GM18498 (cell line): ENCODE measurements around the gene PHACTR1.

Experiments
- ATAC-seq: cut with Tn5 transposase; IDR thresholded peaks from one replicate; pipeline ENCODE4 v1.9.1; 2021; ENCODE audit warnings: mild to moderate bottlenecking, moderate library complexity; ENCODE audit not compliant: unreplicated experiment

Gene PHACTR1

DNA sequence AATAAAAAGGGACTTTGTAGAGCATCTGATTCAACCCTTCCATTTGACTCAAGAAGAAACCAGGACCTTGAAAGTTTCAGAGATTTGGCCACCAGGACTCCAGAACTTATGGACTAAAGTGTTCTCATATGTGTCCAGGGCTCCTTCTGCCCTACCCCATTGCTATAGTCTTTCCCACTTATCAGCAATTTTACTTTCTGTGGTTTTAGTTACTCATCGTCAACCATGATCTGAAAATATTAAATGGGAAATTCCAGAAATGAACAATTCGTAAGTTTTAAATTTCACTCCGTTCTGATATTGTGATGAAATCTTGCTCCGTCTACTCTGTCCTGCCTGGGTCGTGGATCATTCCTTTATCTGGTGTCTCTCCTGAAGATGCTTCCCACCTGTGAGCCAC, 259.8 kb downstream of the PHACTR1 start:
- ATAC-seq = no peak

DNA sequence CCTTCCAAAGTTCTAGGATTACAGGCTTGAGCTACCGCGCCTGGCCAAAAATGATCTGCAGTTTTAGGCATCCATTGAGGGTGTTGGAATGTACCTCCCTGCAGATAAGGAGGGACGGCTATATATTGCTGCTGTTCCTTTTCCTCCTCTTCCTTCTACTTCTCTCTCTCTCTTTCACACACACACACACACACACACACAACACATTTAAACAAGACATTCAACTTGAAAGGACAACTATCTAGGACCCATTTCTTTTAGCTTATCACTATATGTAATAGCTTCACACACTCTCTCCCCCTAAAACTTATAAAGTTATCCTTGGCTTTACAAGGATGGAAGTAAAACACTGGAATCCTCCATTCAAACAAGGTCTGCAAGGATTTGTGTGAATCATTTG, 260.6 kb downstream of the PHACTR1 start:
- ATAC-seq = no peak

DNA sequence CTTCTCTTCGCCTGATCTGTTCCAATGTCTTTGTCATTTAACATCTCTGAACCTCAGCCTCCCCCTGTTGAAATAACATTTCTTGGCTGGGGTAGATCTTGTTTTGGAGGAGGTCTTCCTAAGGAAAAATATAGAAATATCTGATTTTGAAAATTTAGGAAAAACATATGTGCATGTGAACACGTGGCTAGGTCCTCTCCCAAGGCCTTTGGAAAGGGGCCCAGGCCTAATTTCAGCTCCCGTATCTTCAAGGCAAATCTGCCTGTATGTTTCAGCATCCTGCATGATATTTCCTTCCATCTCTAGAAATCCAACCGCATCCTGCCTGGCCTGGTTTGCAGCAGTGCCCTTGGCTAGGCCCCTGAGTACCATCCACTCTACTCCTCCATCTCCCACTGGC, 261.2 kb downstream of the PHACTR1 start:
- no peak for ATAC-seq

DNA sequence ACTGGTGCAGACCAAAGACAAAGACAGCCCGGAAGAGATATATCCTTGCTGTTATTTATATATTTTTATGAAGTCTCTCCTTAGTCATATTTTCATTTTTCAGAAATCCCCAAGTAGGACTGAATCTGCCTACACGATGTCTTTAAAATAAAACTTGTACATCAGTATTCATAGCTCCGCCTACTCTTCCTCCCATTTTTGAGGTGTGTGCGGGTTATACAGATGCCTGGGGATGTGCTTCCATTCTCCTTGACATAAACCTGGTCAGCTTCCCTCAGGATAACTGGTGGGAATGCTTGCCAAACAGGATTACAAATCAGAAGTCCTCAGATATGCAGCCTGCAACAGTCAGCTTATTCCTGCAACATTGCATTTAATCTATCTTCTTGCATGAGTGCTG, 264.2 kb downstream of the PHACTR1 start:
- no peak for ATAC-seq

DNA sequence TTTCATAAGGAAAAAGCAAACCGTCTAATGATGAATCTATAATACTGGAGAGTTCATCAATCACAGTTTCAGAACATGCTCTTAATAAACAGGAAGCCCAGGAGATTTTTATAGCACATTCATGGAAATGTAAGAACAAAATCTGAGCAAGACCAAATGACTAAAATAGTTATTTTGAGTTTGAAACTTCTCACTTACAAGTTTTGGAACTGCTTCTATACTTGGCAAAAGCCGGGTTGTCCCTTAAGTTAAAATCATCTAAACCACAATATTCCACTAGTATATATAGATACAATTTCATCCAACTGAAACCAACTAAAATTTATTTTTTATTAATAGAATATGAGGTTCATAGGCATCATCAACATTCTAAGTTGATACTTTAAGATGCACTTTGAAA, 268.2 kb downstream of the PHACTR1 start:
- ATAC-seq = no peak

DNA sequence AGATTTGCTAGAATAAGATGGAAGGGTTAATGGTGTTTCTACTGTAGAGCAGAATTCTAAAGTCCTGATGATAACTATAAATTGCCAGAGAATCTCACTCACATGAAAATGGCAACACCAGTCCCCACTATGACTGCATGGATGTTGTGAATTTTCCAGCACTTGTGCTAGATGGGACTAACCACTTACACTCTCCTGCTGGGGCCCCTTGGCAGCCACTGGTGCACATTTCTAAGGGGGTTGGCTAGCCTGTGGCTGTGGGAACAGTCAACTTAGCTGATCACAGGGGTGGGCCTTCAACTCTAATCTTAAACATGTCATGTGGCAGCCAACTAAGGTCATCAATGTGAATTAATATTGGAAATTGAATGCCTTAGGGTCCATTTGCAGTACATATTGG, 271.2 kb downstream of the PHACTR1 start:
- no peak for ATAC-seq

DNA sequence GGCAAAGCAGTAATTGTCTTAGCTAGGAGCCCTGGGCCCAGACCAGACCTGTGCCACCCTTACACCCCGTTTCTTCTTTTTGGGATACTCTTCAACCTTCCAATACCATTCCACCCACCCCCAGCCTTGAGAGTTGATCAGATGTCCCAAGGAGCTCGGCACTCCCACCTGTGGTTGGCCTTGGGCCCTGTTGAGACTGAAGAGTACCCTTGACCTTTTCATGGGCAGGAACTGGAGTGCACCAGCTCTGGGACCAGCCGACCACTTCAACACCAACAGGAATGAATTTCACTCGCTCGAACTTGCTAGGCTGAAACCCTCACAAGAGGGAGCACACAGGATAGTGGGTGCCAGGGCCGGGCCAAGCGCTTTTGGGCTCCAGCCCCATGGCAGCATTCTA, 273.6 kb downstream of the PHACTR1 start:
- ATAC-seq = no peak

DNA sequence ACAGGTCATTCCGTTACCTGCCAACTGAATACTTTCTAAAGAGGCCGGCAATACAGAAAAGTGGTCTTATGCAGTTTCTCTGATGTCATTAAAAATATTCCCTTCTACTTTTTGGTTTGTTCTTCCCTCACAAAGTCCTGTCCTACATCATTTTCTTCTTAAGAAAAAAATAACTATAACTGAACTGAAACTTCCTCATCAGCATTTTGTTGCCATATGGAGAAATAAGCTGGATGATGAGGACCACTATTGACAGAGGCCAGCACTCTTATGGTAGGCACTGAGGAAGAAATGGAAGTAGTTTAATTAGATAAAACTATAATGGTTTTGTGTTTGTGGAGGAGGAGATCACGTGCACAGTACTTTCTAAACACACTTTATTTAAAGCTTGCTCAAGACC, 274.9 kb downstream of the PHACTR1 start:
- no peak for ATAC-seq

DNA sequence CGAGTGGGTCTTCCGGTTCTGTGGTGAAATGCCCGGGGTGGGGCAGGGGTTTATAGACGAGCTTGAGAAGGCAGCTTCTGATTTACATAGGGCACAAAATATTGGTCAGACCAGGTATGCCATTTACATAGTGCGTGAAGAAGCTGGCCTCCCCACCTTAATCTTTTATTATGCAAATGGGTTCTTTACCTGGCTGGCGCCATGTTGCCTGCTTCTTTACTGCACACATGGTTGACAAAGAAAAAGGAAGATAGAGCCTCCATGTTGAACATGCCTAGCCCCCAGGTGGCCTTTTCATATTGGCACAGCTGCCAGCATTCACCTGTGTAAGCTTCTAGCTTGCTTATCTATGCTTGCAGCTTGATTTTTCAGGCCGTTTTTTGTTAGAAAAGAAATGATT, 276.2 kb downstream of the PHACTR1 start:
- ATAC-seq = no peak

DNA sequence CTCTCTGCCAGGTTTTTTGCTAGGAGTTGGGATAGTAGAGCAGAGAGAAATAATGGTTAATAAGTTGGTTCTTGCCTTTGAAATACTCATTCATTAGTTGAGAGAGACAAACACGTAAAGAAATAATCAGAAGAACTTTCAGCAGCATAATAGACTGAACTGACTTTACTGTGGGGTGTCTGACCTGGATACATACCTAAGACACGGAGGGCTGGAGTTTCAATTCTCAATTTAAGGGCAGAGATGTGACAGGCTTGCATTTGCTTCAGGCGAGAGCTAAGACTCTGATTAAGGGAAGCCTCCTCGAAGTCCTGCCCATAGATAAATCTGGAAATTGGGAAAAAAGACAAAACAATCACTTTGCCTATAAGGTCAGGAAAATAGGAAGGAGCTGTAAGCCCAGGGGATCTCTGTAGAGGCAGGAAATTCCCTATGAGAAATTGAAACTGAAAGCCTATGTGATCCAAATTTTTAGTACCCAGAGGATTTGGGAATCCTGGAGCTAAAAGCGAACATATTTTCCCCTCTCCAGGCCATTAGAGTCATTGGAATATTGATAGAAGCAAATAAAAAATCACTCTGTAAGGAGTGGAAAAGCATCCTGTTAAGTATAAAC, 276.8 kb downstream of the PHACTR1 start:
- ATAC-seq = no peak

DNA sequence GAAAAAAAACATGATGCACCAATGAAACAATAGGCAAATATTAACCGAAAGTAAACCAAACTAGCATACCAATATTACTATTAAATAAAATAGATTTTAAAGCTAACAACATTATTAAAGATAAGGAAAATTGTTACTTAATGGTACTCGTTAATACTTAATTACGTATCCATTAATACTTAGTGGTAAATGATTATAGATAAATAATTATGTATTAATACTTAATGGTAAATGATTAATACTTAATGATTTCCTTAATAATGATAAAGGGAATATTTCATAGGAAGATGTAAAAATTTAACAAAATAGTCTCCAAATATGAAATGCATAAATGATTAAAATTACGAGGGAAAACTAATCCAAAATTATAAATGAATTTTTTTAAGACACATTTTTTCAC, 278.9 kb downstream of the PHACTR1 start:
- ATAC-seq = no peak

DNA sequence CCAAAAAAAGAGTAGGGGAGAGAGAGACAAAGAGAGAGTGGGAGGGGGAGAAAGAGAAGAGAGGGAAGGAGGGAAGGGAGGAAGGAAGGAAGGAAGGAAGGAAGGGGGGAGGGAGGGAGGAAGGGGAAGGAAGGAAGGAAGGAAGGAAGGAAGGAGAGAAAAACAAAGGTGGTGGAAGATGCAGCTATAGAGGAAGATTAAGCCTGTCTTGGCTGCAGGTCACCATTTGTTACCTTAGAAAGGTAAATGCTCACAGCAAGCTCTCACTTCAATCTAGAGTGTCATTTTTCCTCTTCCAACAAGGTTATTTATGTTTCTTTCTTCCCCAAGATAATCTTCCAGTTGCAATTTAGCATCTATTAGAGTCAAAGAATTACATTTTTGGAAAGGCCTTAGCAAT, 284.0 kb downstream of the PHACTR1 start:
- ATAC-seq = no peak

DNA sequence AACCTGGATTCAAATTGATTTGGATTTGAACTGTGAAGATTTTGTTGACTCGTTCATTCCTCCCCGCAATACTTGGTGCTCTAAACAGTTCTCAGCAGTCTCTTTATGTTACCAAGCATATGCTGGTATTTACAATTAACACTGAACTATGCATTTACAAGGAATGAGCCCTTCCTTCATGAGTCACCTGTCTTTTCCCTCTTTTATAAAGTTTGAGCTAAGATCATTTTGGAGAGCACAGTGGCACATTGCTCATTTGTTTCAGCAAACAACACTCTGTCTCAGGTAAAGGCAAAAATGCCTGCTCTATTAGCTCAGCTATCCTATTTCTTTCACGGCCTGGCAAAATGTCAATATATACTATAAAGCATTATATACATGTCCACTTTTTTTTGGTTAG, 285.4 kb downstream of the PHACTR1 start:
- no peak for ATAC-seq

DNA sequence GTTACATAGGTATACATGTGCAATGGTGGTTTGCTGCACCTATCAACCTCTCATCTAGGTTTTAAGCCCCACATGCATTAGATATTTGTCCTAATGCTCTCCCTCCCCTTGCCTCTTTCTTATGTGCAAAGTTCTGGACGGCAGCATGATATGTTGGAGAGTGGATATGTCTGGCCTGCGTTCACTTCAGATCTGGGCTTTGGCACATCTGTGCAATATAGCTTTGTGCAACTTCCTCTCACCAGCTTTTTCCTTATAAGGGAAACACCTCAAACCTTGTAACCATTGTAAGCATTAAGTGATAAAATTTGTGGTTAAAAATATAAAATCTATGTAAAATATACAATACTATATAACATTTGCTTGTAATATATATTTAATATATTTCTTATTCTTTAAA, 288.0 kb downstream of the PHACTR1 start:
- no peak for ATAC-seq

DNA sequence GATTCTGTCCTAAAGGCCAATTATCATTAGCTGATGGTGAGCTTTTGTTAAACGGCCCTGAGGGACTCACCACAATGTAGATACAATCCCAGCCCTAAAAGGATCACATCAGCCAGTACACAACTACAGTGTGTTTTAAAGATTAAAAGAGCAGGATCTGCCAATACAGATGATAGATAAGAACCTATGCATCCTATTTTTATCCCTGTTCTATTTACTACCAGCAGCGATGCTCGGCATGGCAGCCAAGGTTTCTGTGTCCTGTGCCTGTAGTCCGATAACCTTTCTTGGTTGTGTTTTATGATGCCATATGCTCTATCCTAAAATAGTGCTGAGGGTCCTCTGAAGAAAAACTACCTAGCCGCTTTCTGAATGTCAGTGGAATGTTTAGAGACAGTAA, 289.4 kb downstream of the PHACTR1 start:
- ATAC-seq = no peak

DNA sequence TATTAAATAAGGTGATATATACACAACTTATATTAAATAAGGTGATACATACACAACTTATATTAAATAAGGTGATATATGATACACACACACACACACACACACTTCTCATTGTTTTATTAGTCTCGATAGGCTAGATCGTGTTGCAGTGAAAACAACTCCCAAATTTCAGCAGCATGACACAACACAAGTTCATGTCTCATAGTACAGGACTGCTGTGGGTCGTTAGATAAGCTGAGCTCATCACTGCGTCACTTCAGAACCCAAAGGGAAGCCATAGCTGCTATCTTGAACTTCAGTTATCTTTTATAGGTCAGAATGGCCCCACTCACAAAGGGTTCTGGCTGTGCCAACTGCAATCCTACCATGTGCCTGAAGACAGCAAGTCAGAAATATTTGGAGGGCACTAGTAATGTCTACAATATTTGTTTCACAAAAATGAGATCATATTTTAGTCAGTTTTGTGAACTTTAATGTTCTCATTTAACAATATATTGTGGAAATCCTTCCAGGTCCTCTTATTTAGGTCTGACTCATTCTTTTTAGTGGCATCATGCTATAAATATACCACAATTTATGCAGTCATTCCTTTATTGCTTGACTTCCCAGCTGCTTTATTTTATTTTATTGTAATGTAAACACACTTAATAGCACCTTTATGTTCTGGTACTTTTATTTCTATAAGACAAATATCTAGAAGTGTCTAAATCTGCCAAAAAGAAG, 290.2 kb downstream of the PHACTR1 start:
- no peak for ATAC-seq

DNA sequence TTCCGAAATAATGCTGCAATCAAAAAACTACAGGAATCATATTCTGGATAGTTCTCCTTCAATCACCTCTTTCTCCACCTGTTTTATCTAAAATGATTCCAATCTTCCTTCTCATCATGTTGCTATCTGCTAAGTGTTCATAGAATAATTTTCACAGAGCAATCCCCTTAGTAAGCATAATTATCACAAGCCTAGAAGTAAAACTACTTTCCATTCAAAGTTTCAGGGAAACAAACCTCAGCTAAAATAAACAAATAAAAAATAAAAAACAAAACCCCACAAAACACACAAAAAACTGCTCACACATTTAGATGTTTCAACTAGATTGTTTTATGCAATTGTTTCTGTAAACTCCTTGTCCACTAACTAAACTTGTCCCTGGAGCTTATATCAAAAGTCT, 291.2 kb downstream of the PHACTR1 start:
- ATAC-seq = no peak

DNA sequence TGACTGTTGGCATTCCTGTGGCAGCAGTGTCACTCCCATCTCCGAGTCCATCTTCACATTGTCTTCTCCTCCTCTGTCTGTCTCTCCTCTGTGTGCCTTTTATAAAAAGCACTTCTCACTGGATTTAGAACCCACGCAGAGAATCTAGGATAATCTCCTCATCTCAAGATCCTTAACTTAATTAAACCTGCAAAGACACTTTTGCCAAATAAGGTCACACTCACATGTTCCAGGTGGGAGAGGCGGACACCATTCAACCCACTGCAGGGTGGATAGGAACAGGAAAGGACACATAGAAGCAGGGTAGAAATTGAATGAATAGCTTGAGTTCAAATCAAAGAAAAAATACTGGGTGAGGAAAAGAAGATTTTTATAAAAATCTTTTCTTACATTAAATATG, 292.5 kb downstream of the PHACTR1 start:
- ATAC-seq = no peak

DNA sequence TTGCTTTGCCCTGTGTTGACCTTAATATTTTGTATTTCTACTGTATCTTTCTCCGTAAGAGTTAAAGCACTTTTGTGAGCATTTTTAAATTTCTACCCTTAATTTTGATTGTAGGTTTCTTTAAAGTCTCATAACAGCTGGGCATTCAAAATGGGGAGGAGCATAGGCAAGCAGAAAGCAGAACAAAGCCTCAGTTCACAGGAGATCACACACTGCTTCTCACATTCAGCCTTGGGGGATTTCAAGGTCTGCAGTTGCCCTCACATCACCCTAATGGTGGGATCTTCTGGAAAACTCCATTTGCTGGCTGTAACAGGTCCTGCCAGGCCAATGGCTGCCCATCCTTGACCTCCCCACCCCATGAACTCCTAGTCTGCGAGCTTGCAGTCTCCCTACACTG, 292.9 kb downstream of the PHACTR1 start:
- ATAC-seq = no peak

DNA sequence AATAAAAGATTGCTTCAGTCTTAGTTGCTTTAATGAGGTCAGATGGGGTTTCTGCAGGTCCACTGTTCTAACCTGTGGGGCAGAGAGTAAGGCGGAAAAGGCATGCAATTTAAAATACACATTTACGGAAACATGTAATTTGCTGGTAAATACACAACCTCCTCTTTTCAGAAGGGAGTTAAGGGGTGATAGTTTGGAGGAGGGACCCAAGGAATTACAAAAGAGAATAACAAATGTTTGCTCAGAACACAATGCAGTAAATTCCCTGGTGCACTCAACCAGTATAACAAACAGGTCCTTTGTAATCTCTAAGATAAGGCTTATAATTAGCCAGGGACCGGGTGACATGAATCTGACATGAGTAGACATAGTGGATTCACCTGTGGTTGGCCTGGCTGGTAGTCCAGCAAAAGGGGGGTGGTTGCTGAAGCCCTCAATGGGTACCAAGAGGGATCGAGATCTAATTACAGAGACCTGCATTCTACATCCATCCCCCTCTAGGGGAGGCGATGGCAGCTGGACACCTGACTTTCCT, 295.1 kb downstream of the PHACTR1 start:
- ATAC-seq = no peak

DNA sequence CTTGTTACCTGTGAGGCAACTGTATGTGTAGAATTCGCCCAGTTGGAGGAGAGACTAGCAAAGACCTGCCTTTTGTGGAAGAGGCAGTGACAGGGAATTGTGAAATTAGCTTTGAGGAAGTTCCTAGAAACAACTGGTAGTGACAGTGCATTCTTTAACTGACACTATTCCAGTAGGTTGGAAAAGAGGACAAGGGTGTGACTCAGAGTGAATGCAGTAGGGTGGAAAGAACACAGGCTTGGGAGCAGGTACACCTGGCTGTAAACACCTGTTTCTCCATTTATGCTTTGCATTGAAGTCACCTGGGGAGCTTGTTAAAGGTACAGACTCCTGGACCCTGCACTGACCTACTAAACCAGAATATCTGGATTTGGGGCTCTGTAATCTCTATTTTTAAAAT, 295.7 kb downstream of the PHACTR1 start:
- ATAC-seq = no peak

DNA sequence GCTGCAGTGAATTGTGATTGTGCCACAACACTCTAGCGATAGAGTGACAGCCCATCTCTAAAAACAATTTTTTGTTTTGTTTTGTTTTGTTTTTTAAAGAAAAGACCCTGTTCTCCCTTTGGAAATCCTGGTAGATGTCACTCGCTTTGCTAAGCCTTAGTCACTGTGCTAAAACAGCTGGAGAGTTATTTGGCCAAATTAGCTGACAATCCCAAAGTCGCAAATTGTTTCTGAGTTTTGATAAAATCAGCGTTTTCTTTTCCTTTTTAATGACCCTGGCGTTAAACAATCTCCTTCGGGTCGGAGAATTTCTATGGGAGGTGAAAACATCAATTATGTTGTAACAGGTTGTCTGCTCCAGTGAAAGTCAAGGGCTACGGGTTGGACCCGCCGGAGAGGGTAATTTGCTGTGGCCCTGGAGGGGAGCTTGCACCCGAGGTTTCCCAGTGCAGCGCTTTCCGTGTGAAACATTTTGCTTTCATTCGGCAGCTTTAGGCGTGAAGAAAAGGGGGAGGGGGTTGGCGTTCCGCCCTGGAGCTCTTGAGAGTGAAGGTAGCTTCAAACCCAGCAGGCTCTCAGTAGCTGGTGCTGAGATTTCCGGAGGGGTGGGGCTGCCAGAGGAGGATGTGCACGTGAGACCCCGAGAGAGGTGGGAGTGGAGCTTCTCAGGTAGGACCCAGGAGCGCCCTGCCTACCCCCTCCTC, 296.6 kb downstream of the PHACTR1 start:
- no peak for ATAC-seq
